Esophagus squamous epithelium (tissue), 4 donors: ENCODE results near the gene ANGPTL1.

Experiments used
- POLR2A ChIP-seq, 4 donors: fragments of 450-650 bp; IDR thresholded peaks; one replicate each; pipeline ENCODE4 v1.6.1; 2017; ENCODE audit warnings: antibody characterized with exemption in 4 of 4, mild to moderate bottlenecking in 4 of 4, moderate library complexity in 3 of 4
- TF ChIP-seq, protein P1 (sequence below), 6 experiments: fragments of 450-650 bp in 4 of 6; fragments of 200-600 bp in 2 of 6; sonication (generic) in 2 of 6; IDR thresholded peaks; one replicate each; pipeline ENCODE4 v1.5.1; 2016 to 2019; ENCODE audit warnings: antibody characterized with exemption in 6 of 6, mild to moderate bottlenecking in 4 of 6, moderate library complexity in 4 of 6

DNA sequence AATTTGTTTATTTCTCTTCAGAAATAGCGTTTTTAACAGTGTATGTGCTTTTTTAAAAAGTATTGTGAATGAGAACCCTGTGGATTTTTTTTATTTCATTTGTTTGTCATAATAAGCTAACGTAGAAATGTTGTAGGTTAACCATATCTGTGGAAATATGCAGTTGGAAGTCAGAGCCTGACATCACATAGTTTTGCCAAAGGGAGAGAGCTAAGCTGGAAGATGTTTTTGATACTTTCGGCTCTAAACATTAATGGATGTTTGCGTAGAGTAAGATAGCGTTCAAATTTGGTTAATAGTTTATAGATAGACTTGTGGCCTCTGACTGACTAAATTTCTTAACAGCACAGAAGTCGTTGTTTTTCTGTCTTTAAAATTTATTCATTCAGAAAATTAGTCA lies 47.4 kb upstream of the ANGPTL1 start:
- TF ChIP-seq, protein P1, sequence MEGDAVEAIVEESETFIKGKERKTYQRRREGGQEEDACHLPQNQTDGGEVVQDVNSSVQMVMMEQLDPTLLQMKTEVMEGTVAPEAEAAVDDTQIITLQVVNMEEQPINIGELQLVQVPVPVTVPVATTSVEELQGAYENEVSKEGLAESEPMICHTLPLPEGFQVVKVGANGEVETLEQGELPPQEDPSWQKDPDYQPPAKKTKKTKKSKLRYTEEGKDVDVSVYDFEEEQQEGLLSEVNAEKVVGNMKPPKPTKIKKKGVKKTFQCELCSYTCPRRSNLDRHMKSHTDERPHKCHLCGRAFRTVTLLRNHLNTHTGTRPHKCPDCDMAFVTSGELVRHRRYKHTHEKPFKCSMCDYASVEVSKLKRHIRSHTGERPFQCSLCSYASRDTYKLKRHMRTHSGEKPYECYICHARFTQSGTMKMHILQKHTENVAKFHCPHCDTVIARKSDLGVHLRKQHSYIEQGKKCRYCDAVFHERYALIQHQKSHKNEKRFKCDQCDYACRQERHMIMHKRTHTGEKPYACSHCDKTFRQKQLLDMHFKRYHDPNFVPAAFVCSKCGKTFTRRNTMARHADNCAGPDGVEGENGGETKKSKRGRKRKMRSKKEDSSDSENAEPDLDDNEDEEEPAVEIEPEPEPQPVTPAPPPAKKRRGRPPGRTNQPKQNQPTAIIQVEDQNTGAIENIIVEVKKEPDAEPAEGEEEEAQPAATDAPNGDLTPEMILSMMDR (IDR thresholded peaks at IDR 0.05): no peak
- TF ChIP-seq POLR2A (IDR thresholded peaks at IDR 0.05): no peak
